Parathyroid adenoma (tissue), 2 donors: ENCODE measurements around the gene ZNF841.

Experiments used
- H2AFZ ChIP-seq: fragments of 300-600 bp; sonication (generic); one replicate; pipeline ENCODE4 v1.7.0; 2017; ENCODE audit warnings: antibody characterized with exemption, mild to moderate bottlenecking
- H3K27ac ChIP-seq: fragments of 300-600 bp; sonication (generic); one replicate; pipeline ENCODE4 v1.7.0; 2017
- H3K27me3 ChIP-seq: fragments of 300-600 bp; sonication (generic); one replicate; pipeline ENCODE4 v1.7.0; 2017; ENCODE audit warnings: low read length; ENCODE audit not compliant: control insufficient read depth, insufficient read depth
- H3K36me3 ChIP-seq: fragments of 300-600 bp; sonication (generic); one replicate; pipeline ENCODE4 v1.7.0; 2017; ENCODE audit warnings: low read length; ENCODE audit not compliant: control insufficient read depth, insufficient read depth
- H3K4me1 ChIP-seq: fragments of 300-600 bp; sonication (generic); one replicate; pipeline ENCODE4 v1.7.0; 2017; ENCODE audit warnings: control low read depth
- H3K4me2 ChIP-seq: fragments of 300-600 bp; sonication (generic); one replicate; pipeline ENCODE4 v1.7.0; 2017; ENCODE audit warnings: low read length
- H3K4me3 ChIP-seq: fragments of 300-600 bp; sonication (generic); one replicate; pipeline ENCODE4 v1.7.0; 2017; ENCODE audit warnings: low read depth, low read length
- H3K79me2 ChIP-seq: fragments of 300-600 bp; sonication (generic); one replicate; pipeline ENCODE4 v1.7.0; 2017; ENCODE audit warnings: control low read depth
- H3K9ac ChIP-seq: fragments of 300-600 bp; sonication (generic); one replicate; pipeline ENCODE4 v1.7.0; 2017; ENCODE audit warnings: mild to moderate bottlenecking
- H3K9me3 ChIP-seq: fragments of 300-600 bp; sonication (generic); one replicate; pipeline ENCODE4 v1.7.0; 2017; ENCODE audit warnings: low read length; ENCODE audit not compliant: control insufficient read depth
- CTCF ChIP-seq: fragments of 300-600 bp; sonication (generic); IDR thresholded peaks from one replicate; pipeline ENCODE4 v1.7.0; 2017; ENCODE audit warnings: antibody characterized with exemption, mild to moderate bottlenecking
- donor health status: primary hyperparathyroidism.

The ZNF841 gene

GRCh38 chr19:52139252-52140031 lies 43.9 kb upstream of the ZNF841 start, which contains the start of gene ZNF616:
ZNF616 (minus strand) TSS chr19:52139938; CDS start chr19:52130512, 9,426 bp downstream.
- H3K36me3 ChIP-seq: no peaks in the 10 kb centered on the region
- peak within 1 kb of the TSS; percentile 99 for H3K4me2 ChIP-seq
- peaks cover 23% of the 10 kb centered on the region for H3K79me2 ChIP-seq
- H3K9ac ChIP-seq: peak within 1 kb of the TSS; percentile 59
- H3K4me1 ChIP-seq: peaks cover 14% of the 10 kb centered on the region
- TF ChIP-seq CTCF: peak; percentile 88
- H3K4me3 ChIP-seq: peak within 1 kb of the TSS; percentile 99
- peak within 1 kb of the TSS; percentile 92 for H3K27ac ChIP-seq
- no peaks in the 10 kb centered on the region for H3K9me3 ChIP-seq
- H2AFZ ChIP-seq: peak within 1 kb of the TSS; percentile 98
- H3K27me3 ChIP-seq: no peaks in the 10 kb centered on the region

- peak overlapping the region; percentile 92 for H3K27ac ChIP-seq
- H3K4me2 ChIP-seq: peak overlapping the region; percentile 99
- H3K36me3 ChIP-seq: no peaks in the 10 kb centered on the region
- peak overlapping the region; percentile 99 for H3K4me3 ChIP-seq
- no peak for TF ChIP-seq CTCF
- no peaks in the 10 kb centered on the region for H3K9me3 ChIP-seq
- H3K4me1 ChIP-seq: peaks cover 14% of the 10 kb centered on the region
- no peaks in the 10 kb centered on the region for H3K27me3 ChIP-seq
- H3K79me2 ChIP-seq: peaks cover 28% of the 10 kb centered on the region
- peak overlapping the region; percentile 98 for H2AFZ ChIP-seq
- H3K9ac ChIP-seq: peak overlapping the region; percentile 59
Measured at GRCh38 chr19:52138983-52139251, 43.4 kb upstream of the ZNF841 start.

- Histone ChIP-seq H3K79me2 (peaks cover 33% of the 10 kb centered on the region), H3K4me3 (peak overlapping the region; percentile 99), H3K27me3 (no peaks in the 10 kb centered on the region), H3K9ac (peak overlapping the region; percentile 59), H3K36me3 (no peaks in the 10 kb centered on the region), H3K4me1 (peaks cover 14% of the 10 kb centered on the region), H3K27ac (peak overlapping the region; percentile 92), H3K9me3 (no peaks in the 10 kb centered on the region), H2AFZ (peak overlapping the region; percentile 98), H3K4me2 (peak overlapping the region; percentile 99)
- TF ChIP-seq CTCF: no peak
Measured at GRCh38 chr19:52138278-52138982, 42.9 kb upstream of the ZNF841 start.

GRCh38 chr19:52120286-52120685 lies 24.7 kb upstream of the ZNF841 start:
- Histone ChIP-seq H2AFZ (no peak overlapping the region), H3K27me3 (no peaks in the 10 kb centered on the region), H3K36me3 (peaks cover 25% of the 10 kb centered on the region), H3K9me3 (peaks cover 25% of the 10 kb centered on the region), H3K9ac (no peak overlapping the region), H3K4me3 (no peak overlapping the region), H3K4me1 (no peaks in the 10 kb centered on the region), H3K79me2 (no peaks in the 10 kb centered on the region), H3K27ac (no peak overlapping the region), H3K4me2 (no peak overlapping the region)
- no peak for TF ChIP-seq CTCF
